Left cardiac atrium (tissue), 4 donors: ENCODE measurements around the gene TTPAL. TPM values are rescaled to one million over a fixed set of nuclear protein-coding genes. Genes with fewer than 3 reads are reported as not detected.

Experiments
- ATAC-seq, 2 donors: fragments of 200-7000 bp; cut with Tn5 transposase; one replicate each; pipeline ENCODE4 v1.9.1; 2020; ENCODE audit warnings: mild to moderate bottlenecking in 2 of 2, moderate library complexity in 2 of 2
- DNase-seq: peaks from one replicate; pipeline ENCODE4 v3.0.0-alpha.2; 2020
- intact Hi-C, 2 donors: fragments of 100-400 bp; cut with DNase I; formaldehyde crosslinking; loops; one replicate each; pipeline versions ENCODE4 v1.14.1 to v1.15.1; 2022 to 2023
- long read RNA-seq: library from polyadenylated mRNA; unstranded; transcript quantifications from one replicate; pipeline ENCODE4 v2.0.0, GENCODE V29; 2021
- total RNA-seq, 2 donors: library from RNA; stranded (reverse); fragmentation: NEBNext Ultra II Directional; extraction: Animal tissue kit (Norgen Biotek cat#: 25700); gene quantifications; one replicate each; pipeline ENCODE4 v1.2.1, GENCODE V29; 2021
- donor health status: DM: no; HTN: yes; CAD: no.
- donor health status: DM: no; HTN: yes; CAD: no; lungs with severe emphysema.
- donor health status: DM: yes; HTN: yes; CAD: no.
- donor health status: Dilated cardiomyopathy.

The TTPAL gene, protein sequence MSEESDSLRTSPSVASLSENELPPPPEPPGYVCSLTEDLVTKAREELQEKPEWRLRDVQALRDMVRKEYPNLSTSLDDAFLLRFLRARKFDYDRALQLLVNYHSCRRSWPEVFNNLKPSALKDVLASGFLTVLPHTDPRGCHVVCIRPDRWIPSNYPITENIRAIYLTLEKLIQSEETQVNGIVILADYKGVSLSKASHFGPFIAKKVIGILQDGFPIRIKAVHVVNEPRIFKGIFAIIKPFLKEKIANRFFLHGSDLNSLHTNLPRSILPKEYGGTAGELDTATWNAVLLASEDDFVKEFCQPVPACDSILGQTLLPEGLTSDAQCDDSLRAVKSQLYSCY
- total RNA-seq = 1 to 10 TPM; 7.2 to 7.6 TPM
- long read RNA-seq, full-length matches to known transcripts = 1 of 1 reads
- long read RNA-seq, partial matches to known transcripts = 0 of 1 reads
- long read RNA-seq, other reads (novel, unspliced or antisense) = 0 of 1 reads

DNA sequence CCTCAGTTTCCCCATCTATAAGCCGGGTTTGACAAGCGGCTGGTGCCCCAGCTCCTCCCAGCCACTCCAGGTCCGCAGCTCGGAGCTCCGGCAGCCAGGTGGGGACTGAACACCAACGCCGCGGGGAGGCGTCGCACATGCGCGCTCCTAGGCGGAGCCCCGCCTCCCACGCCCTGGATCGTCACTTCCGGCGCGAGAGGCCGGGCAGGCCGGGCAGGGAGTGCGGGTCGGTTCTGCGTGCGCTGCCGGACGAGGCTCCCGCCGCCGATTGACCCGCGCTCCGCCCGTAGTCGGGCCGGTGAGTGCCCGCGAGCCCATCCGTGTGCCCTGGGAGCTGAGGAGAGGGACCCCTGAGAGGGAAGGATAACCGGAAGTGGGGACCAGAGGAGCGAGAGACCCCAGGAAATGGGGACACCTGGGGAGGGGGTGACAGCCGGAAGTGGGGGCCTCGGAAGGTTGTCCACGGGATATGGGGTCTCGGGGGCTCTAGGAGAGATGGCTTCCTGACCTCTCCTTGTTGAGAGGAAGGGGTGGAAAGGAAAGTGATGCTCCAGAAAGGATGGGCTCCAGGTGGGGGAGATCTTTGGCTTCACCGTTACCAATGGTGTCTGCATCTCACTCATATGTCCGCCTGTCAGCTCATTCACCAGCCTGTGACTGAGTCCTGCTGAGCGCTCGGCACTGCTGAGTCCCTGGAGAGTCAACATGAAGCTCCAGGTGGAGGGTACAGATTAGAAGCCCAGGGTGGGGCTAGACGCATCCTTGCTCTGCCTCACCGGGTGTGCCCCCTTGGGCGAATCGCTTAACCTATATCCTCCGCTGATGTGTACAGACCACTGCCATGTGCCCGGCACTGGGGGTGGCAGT lies at the start of gene TTPAL:
Gene TTPAL, plus strand, starts transcription at position 181 of the 867 bp plus-strand sequence. CDS start 4,126 bp downstream, outside the sequence.
- ATAC-seq (peak; percentile 99), DNase-seq (peak; percentile 92)
- intact Hi-C loops = loop anchor here in 1 of 2 donors (10.0 kb wide), 1 partner anchor 261 kb away; the partner anchor contains the start of gene OSER1

DNA sequence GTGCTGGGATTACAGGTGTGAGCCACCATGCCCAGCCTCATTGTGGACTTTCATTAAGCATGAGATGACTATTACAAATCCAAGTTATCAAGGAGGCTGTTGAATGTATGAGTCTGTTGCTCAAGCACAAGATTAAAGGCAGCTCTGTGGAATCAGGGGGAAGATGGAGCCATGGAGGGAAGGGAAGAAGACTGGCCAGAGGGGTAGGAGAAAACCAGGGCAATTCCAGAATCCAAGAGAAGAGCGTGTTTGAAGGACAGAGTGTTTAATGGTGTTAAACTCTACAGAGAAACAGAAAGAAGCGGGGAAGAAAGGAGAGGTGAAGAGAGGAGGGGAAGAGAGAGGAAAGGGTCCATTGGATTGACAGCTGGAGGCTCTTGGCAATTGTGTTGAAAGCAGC lies 49.8 kb upstream of the TTPAL start:
- intact Hi-C loops = no loop called here
- no peak for DNase-seq
- ATAC-seq = no peak

DNA sequence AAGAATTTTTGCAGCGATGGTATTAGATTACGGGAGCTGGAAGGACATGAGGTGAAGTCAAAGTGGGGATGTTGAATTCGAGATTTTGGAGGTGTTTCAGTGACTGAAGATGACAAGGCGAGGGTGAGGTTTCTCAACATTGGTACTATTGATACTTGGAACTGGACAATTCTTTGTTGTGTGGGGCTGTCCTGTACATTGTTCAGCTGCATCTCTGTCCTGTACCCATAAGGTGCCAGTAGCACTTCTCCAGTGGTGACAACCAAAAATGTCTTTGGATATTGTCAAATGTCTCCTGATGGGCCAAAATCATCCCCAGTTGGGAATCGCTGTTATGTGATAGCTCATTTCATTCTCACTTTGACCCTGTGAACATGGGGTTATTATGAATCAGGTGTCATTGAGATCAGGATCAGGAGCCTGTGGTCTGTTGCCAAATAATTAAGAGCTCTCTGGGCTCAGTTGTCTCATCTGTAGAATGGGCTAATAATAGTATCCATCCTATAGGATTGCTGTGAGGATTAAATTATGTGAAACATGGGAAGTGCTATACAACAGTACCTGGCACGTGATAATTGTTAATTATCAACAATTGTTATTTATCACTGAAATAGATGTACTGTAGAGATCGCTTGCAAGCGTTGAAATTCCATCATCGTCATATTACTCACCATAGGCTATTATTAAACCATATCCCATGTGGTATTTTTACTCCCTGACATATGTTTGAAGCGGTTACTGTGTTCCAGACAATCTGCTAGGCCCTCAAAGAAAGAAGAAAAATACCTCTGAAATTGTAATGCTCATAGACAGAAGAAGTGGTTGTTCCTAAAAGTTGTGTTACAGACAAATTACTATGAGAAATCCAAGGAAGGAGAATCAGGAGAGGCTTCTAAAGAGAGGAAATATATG lies 48.5 kb upstream of the TTPAL start:
- ATAC-seq (no peak), DNase-seq (no peak)
- intact Hi-C loops = no loop called here

GRCh38 chr20:44427804-44428173 lies 47.9 kb upstream of the TTPAL start:
- intact Hi-C loops = no loop called here

DNA sequence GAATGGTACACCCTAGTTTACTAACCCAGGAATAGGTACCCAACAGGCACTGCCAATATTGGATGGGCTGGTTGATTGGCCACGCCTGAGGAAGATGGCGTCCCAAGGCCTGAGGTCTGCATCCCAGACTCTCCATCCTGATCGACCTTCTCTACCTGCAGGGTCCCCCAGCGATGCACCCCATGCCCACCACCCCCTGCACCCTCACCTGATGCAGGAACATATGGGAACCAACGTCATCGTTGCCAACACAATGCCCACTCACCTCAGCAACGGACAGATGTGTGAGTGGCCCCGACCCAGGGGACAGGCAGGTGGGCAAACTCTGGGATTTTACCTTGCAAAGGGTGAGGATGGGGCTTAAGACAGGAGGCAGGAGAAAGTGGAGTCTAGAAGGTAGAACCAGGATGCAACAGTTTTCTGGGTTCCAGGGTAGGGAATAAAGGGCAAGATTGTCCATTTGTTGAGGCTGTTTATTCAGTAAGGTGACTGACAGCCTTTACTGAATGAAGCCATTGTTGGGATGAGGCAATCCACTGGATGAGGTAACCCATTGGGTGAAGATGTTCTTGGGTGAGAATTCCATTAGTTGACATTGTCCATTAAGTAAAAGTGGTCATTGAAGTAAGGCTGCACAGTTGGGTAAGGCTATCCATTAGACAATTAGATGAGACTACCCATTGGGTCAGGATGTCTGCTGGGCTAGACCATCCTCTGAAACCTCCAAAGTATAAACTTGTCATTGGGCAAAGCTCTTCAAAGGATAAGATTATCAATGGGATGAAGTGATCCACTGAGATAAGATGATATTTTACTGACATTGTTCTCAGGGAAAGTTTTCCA lies 47.3 kb upstream of the TTPAL start:
- intact Hi-C loops = no loop called here
- ATAC-seq (no peak), DNase-seq (no peak)

More at GRCh38 chr20:44427804-44428173, 47.9 kb upstream of the TTPAL start:
- DNase-seq (no peak), ATAC-seq (no peak)

GRCh38 chr20:44429017-44429339 lies 46.7 kb upstream of the TTPAL start:
- DNase-seq (no peak), ATAC-seq (no peak)
- intact Hi-C loops = no loop called here

DNA sequence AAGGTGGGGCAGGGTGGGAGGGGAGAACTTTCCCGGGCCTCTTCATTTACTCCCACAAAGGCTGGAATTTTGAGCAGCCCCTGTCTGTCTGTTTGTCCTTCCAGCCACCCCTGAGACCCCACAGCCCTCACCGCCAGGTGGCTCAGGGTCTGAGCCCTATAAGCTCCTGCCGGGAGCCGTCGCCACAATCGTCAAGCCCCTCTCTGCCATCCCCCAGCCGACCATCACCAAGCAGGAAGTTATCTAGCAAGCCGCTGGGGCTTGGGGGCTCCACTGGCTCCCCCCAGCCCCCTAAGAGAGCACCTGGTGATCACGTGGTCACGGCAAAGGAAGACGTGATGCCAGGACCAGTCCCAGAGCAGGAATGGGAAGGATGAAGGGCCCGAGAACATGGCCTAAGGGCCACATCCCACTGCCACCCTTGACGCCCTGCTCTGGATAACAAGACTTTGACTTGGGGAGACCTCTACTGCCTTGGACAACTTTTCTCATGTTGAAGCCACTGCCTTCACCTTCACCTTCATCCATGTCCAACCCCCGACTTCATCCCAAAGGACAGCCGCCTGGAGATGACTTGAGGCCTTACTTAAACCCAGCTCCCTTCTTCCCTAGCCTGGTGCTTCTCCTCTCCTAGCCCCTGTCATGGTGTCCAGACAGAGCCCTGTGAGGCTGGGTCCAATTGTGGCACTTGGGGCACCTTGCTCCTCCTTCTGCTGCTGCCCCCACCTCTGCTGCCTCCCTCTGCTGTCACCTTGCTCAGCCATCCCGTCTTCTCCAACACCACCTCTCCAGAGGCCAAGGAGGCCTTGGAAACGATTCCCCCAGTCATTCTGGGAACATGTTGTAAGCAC lies 46.0 kb upstream of the TTPAL start:
- intact Hi-C loops = no loop called here
- ATAC-seq = no peak
- no peak for DNase-seq

DNA sequence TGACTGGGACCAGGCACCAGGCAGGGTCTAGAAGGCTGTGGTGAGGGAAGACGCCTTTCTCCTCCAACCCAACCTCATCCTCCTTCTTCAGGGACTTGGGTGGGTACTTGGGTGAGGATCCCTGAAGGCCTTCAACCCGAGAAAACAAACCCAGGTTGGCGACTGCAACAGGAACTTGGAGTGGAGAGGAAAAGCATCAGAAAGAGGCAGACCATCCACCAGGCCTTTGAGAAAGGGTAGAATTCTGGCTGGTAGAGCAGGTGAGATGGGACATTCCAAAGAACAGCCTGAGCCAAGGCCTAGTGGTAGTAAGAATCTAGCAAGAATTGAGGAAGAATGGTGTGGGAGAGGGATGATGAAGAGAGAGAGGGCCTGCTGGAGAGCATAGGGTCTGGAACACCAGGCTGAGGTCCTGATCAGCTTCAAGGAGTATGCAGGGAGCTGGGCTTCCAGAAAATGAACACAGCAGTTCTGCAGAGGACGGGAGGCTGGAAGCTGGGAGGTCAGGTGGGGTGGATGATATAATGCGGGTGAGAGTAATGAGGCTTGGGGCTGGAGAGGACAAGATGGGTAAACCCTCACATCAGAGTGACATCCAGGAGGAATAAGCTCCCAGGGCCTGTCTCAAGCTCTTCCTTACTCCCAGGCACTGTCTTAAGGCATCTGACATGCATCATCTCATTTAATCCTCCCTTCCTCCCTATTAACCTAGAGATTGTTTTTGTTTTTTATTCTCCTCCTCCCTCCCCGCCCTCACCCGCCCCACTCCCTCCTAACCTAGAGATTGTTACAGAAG lies 45.2 kb upstream of the TTPAL start:
- ATAC-seq (no peak), DNase-seq (no peak)
- intact Hi-C loops = no loop called here

- no peak for ATAC-seq
- DNase-seq = no peak
- intact Hi-C loops = no loop called here
These were observed 44.6 kb upstream of the TTPAL start for GRCh38 chr20:44431118-44431501.

DNA sequence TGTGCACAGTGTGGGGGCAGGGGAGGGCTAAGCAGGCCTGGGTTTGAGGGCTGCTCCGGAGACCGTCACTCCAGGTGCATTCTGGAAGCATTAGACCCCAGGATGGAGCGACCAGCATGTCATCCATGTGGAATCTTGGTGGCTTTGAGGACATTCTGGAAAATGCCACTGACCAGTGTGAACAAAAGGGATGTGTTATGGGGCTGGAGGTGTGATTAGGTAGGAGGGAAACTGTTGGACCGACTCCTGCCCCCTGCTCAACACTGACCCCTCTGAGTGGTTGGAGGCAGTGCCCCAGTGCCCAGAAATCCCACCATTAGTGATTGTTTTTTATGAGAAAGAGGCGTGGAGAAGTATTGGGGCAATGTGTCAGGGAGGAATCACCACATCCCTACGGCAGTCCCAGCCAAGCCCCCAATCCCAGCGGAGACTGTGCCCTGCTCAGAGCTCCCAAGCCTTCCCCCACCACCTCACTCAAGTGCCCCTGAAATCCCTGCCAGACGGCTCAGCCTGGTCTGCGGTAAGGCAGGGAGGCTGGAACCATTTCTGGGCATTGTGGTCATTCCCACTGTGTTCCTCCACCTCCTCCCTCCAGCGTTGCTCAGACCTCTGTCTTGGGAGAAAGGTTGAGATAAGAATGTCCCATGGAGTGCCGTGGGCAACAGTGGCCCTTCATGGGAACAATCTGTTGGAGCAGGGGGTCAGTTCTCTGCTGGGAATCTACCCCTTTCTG lies 44.0 kb upstream of the TTPAL start:
- intact Hi-C loops = no loop called here
- ATAC-seq (no peak), DNase-seq (no peak)

GRCh38 chr20:44432618-44433577 lies 42.8 kb upstream of the TTPAL start:
- intact Hi-C loops = no loop called here
- no peak for DNase-seq
- ATAC-seq = no peak

DNA sequence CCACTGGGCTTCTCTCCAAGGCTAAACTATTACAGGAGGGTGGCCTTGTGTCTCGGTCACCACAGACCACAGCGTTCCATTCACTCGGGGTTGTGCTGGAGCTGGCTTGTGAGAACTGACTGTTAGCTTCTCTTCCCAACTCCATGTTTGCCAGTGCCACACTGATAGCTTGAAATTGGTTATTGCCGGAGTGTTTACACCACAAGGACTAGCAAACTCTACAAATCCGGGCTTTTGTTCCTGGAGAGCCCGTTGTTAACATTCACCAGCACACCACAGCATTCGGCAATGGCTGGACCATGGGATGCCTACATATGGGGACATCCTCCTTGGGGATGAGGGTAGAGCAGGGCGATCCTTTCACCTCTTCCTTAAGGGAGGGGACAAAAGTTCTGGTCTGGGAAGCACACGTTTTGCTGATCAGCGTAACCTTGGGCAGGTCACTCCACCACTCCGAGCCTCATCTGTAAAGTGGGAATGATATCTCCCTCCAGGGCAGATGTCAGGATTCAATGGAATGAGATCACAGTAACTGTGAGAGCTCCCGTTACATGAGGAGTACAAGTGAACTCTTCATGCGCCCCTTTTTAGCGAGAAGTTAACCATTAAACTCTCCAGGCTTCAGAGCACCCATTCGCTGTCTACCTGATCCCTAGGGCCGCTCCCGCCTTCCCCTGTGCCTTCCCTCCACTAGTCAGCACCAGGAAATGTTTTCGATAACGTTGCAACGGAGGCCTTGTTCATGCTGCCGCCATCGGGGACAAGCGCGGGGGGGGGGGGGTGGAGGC lies 41.7 kb upstream of the TTPAL start:
- DNase-seq (no peak), ATAC-seq (no peak)
- intact Hi-C loops = no loop called here

DNA sequence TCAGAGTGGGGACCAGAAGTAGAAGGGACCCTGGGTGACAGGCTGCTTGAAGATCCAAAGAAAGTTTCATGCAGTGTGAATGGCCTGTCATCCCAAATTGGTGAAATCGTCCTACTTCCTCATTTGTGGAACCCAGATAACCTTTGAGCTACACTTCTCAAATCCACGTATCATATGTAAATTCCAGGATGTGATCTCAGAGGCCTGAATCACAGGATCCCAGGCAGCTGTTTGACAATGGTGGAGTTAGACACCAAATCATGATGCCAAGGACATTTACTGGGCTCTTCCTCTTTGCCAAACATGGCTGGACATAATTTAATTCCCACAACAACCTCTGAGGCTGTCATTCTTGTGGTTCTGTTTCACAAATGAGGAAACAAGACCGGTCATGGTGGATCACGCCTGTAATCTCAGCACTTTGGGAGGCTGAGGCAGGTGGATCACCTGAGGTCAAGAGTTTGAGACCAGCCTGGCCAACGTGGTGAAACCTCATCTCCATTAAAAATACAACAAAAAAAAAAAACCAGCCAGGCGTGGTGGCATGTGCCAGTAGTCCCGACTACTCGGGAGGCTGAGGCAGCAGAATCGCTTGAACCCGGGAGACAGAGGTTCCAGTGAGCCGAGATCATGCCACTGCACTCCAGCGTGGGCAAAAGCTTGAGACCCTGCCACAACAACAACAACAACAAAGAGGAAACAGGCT lies 39.9 kb upstream of the TTPAL start:
- DNase-seq (no peak), ATAC-seq (no peak)
- intact Hi-C loops = no loop called here

- intact Hi-C loops = no loop called here
- DNase-seq (no peak), ATAC-seq (no peak)
These were observed 39.3 kb upstream of the TTPAL start for GRCh38 chr20:44436393-44436792.
